ENCODE results near the gene TDP1. TPM values are rescaled to one million over a fixed set of nuclear protein-coding genes. Genes with fewer than 3 reads are reported as not detected.

Gene TDP1
- total and polyA plus RNA-seq, 2 of the 4 experiments (the other 2 are of a cell fraction), result 23.3 to 53.1 TPM

- TF ChIP-seq FOS (IDR thresholded peaks at IDR 0.05; ENCODE audit: low read depth, low read length), result peak; percentile 90; the same call in 1 of the 2 replicates
Observed at GRCh38 chr14:89955745-89956660, at the start of gene TDP1 (continued).

- Histone ChIP-seq H3K23ac (ENCODE audit: low read depth, low read length) (no peak overlapping the region), H3K27ac (ENCODE audit: insufficient read depth, low read length) (no peak overlapping the region), H2BK15ac (ENCODE audit: low read depth, low read length) (peak overlapping the region; percentile 83; the same call in 1 of the 3 replicates), H4K20me1 (ENCODE audit: insufficient read depth, low read length) (no peaks in the 10 kb centered on the region), H3K4me2 (ENCODE audit: low read depth, low read length) (no peak overlapping the region), H3K9me1 (ENCODE audit: insufficient read depth, low read length) (peaks cover 8% of the 10 kb centered on the region), H3K4me1 (ENCODE audit: control insufficient read depth, insufficient read depth, low read length) (peaks cover 16% of the 10 kb centered on the region), H3K56ac (ENCODE audit: extremely low read depth, insufficient read depth, low read length) (no peak overlapping the region; the same call in 1 of the 2 replicates), H2AK5ac (ENCODE audit: low read depth, low read length) (no peak overlapping the region), H3K36me3 (ENCODE audit: control insufficient read depth, insufficient read depth, low read length) (0 out of 2 replicates have a peak, but pooled peaks cover 1% of the 10 kb centered on the region), H4K91ac (ENCODE audit: insufficient read depth, low read depth, low read length) (no peak overlapping the region), H3K4me3 (ENCODE audit: insufficient read depth, low read depth, low read length) (no peak overlapping the region), H2BK120ac (ENCODE audit: low read depth, low read length) (no peak overlapping the region), H2BK5ac (ENCODE audit: low read depth, low read length, poor library complexity, severe bottlenecking) (no peak overlapping the region), H4K8ac (ENCODE audit: low read depth in 2 of 2, low read length in 2 of 2) (peak overlapping the region in 1 of 2 experiments; percentile 13; a peak in 1 of 4 replicates), H3K9ac (ENCODE audit: low read depth, low read length) (no peak overlapping the region), H3K27me3 (ENCODE audit: control insufficient read depth, insufficient read depth, low read length) (no peaks in the 10 kb centered on the region), H3K4ac (ENCODE audit: low read depth, low read length) (no peak overlapping the region), H3K18ac (ENCODE audit: low read depth, low read length) (no peak overlapping the region; the same call in 1 of the 2 replicates), H2BK20ac (ENCODE audit: low read depth, low read length) (peak overlapping the region; percentile 38; the same call in 1 of the 2 replicates), H2AFZ (replicated peaks; ENCODE audit: low read length, poor library complexity) (no peak overlapping the region), H4K5ac (ENCODE audit: low read depth, low read length) (no peak overlapping the region), H3K14ac (replicated peaks; ENCODE audit: low read depth, low read length) (no peak overlapping the region), H3K79me1 (ENCODE audit: low read depth in 1 of 2, low read length in 2 of 2) (peaks cover 4 to 10% of the 10 kb centered on the region in 2 experiments; a peak in 2 of 4 replicates), H2AK9ac (replicated peaks; ENCODE audit: low read depth, low read length, poor library complexity) (no peak overlapping the region), H3K9me3 (ENCODE audit: control insufficient read depth, insufficient read depth, low read length) (no peaks in the 10 kb centered on the region)
- in situ Hi-C loops (cut with MboI; ENCODE audit: low sequenced_read_pairs), result no loop called here
- ChIA-PET CTCF (no interaction called here), POLR2A (ENCODE audit: unreplicated experiment) (no interaction called here)
- intact Hi-C loops (cut with micrococcal nuclease), result no loop called here
- ATAC-seq (ENCODE audit: low read depth), result no peak
- dilution Hi-C loops (cut with HindIII; ENCODE audit: low sequenced_read_pairs, unreplicated experiment), result no loop called here
- TF ChIP-seq MAZ (IDR thresholded peaks at IDR 0.05; ENCODE audit: borderline replicate concordance, low read depth, low read length) (no peak), FOS (IDR thresholded peaks at IDR 0.05; ENCODE audit: low read depth, low read length) (no peak), NFE2L2 (IDR thresholded peaks at IDR 0.05; ENCODE audit: low read depth, low read length) (no peak), MAFK (IDR thresholded peaks at IDR 0.05; ENCODE audit: low read depth, low read length) (no peak), SMC3 (IDR thresholded peaks at IDR 0.05; ENCODE audit: low read depth, low read length) (no peak)
- TF ChIP-seq, protein P1, sequence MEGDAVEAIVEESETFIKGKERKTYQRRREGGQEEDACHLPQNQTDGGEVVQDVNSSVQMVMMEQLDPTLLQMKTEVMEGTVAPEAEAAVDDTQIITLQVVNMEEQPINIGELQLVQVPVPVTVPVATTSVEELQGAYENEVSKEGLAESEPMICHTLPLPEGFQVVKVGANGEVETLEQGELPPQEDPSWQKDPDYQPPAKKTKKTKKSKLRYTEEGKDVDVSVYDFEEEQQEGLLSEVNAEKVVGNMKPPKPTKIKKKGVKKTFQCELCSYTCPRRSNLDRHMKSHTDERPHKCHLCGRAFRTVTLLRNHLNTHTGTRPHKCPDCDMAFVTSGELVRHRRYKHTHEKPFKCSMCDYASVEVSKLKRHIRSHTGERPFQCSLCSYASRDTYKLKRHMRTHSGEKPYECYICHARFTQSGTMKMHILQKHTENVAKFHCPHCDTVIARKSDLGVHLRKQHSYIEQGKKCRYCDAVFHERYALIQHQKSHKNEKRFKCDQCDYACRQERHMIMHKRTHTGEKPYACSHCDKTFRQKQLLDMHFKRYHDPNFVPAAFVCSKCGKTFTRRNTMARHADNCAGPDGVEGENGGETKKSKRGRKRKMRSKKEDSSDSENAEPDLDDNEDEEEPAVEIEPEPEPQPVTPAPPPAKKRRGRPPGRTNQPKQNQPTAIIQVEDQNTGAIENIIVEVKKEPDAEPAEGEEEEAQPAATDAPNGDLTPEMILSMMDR (conservative IDR thresholded peaks at IDR 0.05; ENCODE audit: low read depth, low read length), result no peak
- DNase-seq, result no peak
- BruUV-seq (replicated peaks), result no TSS peak
Observed at GRCh38 chr14:89906000-89906399, 49.7 kb upstream of the TDP1 start.
